K562 (cell line): ENCODE results near the gene TMEM181. TPM values are rescaled to one million over a fixed set of nuclear protein-coding genes. Genes with fewer than 3 reads are reported as not detected.

Experiments
- ATAC-seq: fragments of 200-7000 bp; cut with Tn5 transposase; 3 replicates; pipeline ENCODE4 v1.9.1; 2020; ENCODE audit warnings: moderate library complexity
- BruUV-seq: library from RNA; stranded (reverse); fragments of 400-500 nt; replicated peaks from 2 replicates; lab custom pipeline; 2021; lab: Mats Ljungman, UMichigan
- CTCF ChIA-PET: fragments of 300-600 bp; formaldehyde crosslinking; extraction: SDS; loops from one replicate; lab custom pipeline; 2021; ENCODE audit warnings: low intra/inter-chr PET ratio; lab: Yijun Ruan, JAX
- POLR2A ChIA-PET: fragments of 300-600, 350-650 bp; sonication (Branson Sonifier 250); formaldehyde crosslinking; extraction: SDS; loops from one replicate; lab custom pipeline; 2021; ENCODE audit warnings: antibody characterized with exemption, inconsistent platforms; lab: Yijun Ruan, JAX
- DNase-seq, 4 experiments: peaks; one replicate each; pipeline versions ENCODE4 v3.0.0 to v3.0.0-alpha.2; 2011 to 2018; ENCODE audit warnings: low spot score in 3 of 4, mixed read lengths in 3 of 4; ENCODE audit errors: extremely low read depth in 1 of 4
- FAIRE-seq: peaks from 2 replicates; lab custom pipeline; 2011; peaks lifted over from hg19 to GRCh38; lab: Jason Lieb, UNC
- H2AFZ ChIP-seq: 2 replicates; pipeline ENCODE4 v1.6.0; 2011; ENCODE audit warnings: low read depth, low read length, control low read depth, inconsistent platforms
- H3K27ac ChIP-seq: fragments of 200-600 bp; 3 replicates; pipeline ENCODE4 v1.8.0; 2011; ENCODE audit warnings: low read depth, mild to moderate bottlenecking, control low read depth, inconsistent platforms, low read length, moderate library complexity, mixed read lengths; ENCODE audit errors: extremely low read depth
- H3K27me3 ChIP-seq, 2 experiments: fragments of 300-600 bp in 1 of 2; 2 replicates in 1 of 2; 3 replicates in 1 of 2; pipeline versions ENCODE4 v1.6.0 to v1.8.0; 2011; ENCODE audit warnings: inconsistent platforms in 2 of 2, low read length in 2 of 2, mild to moderate bottlenecking in 1 of 2, mixed read lengths in 1 of 2, moderate library complexity in 1 of 2; ENCODE audit not compliant: control insufficient read depth in 2 of 2, insufficient read depth in 2 of 2
- H3K36me3 ChIP-seq: fragments of 300-600 bp; 3 replicates; pipeline ENCODE4 v1.8.0; 2011; ENCODE audit warnings: mild to moderate bottlenecking, low read length, inconsistent platforms; ENCODE audit not compliant: control insufficient read depth, insufficient read depth
- H3K4me1 ChIP-seq, 2 experiments: fragments of 200-600 bp in 1 of 2; replicated peaks in 1 of 2; 2 replicates in 1 of 2; 3 replicates in 1 of 2; pipeline versions ENCODE4 v1.5.1 to v1.8.0; 2011; ENCODE audit warnings: inconsistent platforms in 2 of 2, low read length in 2 of 2, mild to moderate bottlenecking in 1 of 2, mixed read lengths in 1 of 2, moderate library complexity in 1 of 2; ENCODE audit not compliant: control insufficient read depth in 2 of 2, insufficient read depth in 2 of 2
- H3K4me2 ChIP-seq: 2 replicates; pipeline ENCODE4 v1.6.1; 2011; ENCODE audit warnings: low read length, control low read depth, inconsistent platforms, mixed read lengths; ENCODE audit not compliant: insufficient read depth
- H3K4me3 ChIP-seq: fragments of 200-600 bp; sonication (generic), shearing (Covaris generic); 2 replicates; pipeline ENCODE4 v1.5.1; 2016; ENCODE audit warnings: control low read depth, inconsistent platforms
- H3K79me2 ChIP-seq: fragments of 200-600 bp; 3 replicates; pipeline ENCODE4 v1.8.0; 2011; ENCODE audit warnings: low read length, inconsistent platforms; ENCODE audit not compliant: control insufficient read depth, insufficient read depth
- H3K9ac ChIP-seq, 2 experiments: 2 replicates each; pipeline versions ENCODE4 v1.6.0 to v1.6.1; 2011; ENCODE audit warnings: low read depth in 2 of 2, low read length in 2 of 2, control low read depth in 1 of 2, inconsistent platforms in 1 of 2, mild to moderate bottlenecking in 1 of 2, mixed read lengths in 1 of 2; ENCODE audit not compliant: insufficient read depth in 1 of 2
- H3K9me1 ChIP-seq: one replicate; pipeline ENCODE4 v1.6.0; 2011; ENCODE audit warnings: inconsistent platforms, mild to moderate bottlenecking, low read length, moderate library complexity; ENCODE audit not compliant: control insufficient read depth, insufficient read depth
- H3K9me3 ChIP-seq: replicated peaks from 2 replicates; pipeline ENCODE4 v1.5.1; 2011; ENCODE audit warnings: low read depth, low read length, inconsistent platforms; ENCODE audit not compliant: control insufficient read depth, insufficient read depth
- H4K20me1 ChIP-seq: replicated peaks from 2 replicates; pipeline ENCODE4 v1.6.1; 2011; ENCODE audit warnings: low read length, inconsistent platforms, mixed read lengths; ENCODE audit not compliant: control insufficient read depth, insufficient read depth
- IRF9 ChIP-seq: fragments of 450-650 bp; IDR thresholded peaks from 2 replicates; pipeline ENCODE4 v1.6.1; 2016; ENCODE audit warnings: missing biosample characterization, missing genetic modification characterization
- OTX1 ChIP-seq: fragments of 450-650 bp; formaldehyde crosslinking; IDR thresholded peaks from 2 replicates; pipeline ENCODE4 v1.4.0; 2022; ENCODE audit warnings: mild to moderate bottlenecking
- USF1 ChIP-seq: sonication (generic); formaldehyde crosslinking; IDR thresholded peaks from 2 replicates; pipeline ENCODE4 v1.9.0; 2022; ENCODE audit warnings: mild to moderate bottlenecking, missing genetic modification reagents
- WGBS: fragments of 100-300 bp; shearing (Covaris generic); methylation state at CpG from one replicate; pipeline ENCODE4 v1.1.6; 2016; ENCODE audit warnings: low coverage, mixed read lengths; ENCODE audit not compliant: insufficient coverage; ENCODE audit errors: missing lambda C conversion rate; 5-methylcytosine and 5-hydroxymethylcytosine counted together
- in situ Hi-C: fragments of 300-500 bp; cut with MboI; formaldehyde crosslinking; loops from 4 replicates; pipeline ENCODE4 v1.15.0; 2018; ENCODE audit warnings: inconsistent platforms, mixed read lengths
- intact Hi-C: fragments of 100-400 bp; cut with micrococcal nuclease; formaldehyde crosslinking; loops from 2 replicates; pipeline ENCODE4 v1.14.2; 2022
- polyA plus RNA-seq, 8 experiments: library from polyadenylated mRNA; depleted of rRNA in 4 of 8; stranded (reverse) in 5 of 8; unstranded in 3 of 8; fragments of >200 nt; fragmentation: Nextera tagmentation in 2 of 8; fragmentation: Illumina TruSeq in 1 of 8; extraction: Ambion mirVana in 2 of 8; extraction: Trizol in 1 of 8; gene quantifications; 2 replicates each; pipeline versions ENCODE4 v1.2.1 to v1.2.3, GENCODE V29; 2011 to 2014; ENCODE audit warnings: inconsistent platforms in 1 of 8, missing spikeins in 1 of 8
- total RNA-seq, 7 experiments: library from RNA; depleted of rRNA in 6 of 7; stranded (reverse); fragments of >200 nt in 6 of 7; fragmentation: Illumina TruSeq in 2 of 7; extraction: Trizol in 2 of 7; gene quantifications; 2 replicates each; pipeline versions ENCODE4 v1.2.1 to v1.2.3, GENCODE V29; 2011 to 2021; ENCODE audit warnings: low replicate concordance in 1 of 7
- TF ChIP-seq, protein P1 (sequence below): fragments of 250-450 bp; sonication (Bioruptor Pico); IDR thresholded peaks from 2 replicates; pipeline ENCODE4 v1.8.0; 2022; ENCODE audit warnings: inconsistent platforms

The TMEM181 gene
- total and polyA plus RNA-seq, 9 of the 15 experiments (the other 6 are each of a cell fraction or from before 2014, with no cell fraction given): 5.6 to 27.2 (median 19.9) TPM

GRCh38 chr6:158529629-158530028 is 30.3 kb upstream of the TMEM181 start:
- ChIA-PET POLR2A (interaction anchor here (1.7 kb wide), 1 partner anchor 10 kb away, joined by 4 read pairs; no protein-coding TSS in a partner anchor), CTCF (no interaction called here)
- no TSS peak for BruUV-seq
- H3K4me3 ChIP-seq: no peak overlapping the region
- no peak for ATAC-seq
- no peak overlapping the region for H3K9ac ChIP-seq
- no peak overlapping the region for H3K4me2 ChIP-seq
- H3K9me1 ChIP-seq: no peaks in the 10 kb centered on the region
- H3K36me3 ChIP-seq: no peaks in the 10 kb centered on the region
- DNase-seq: no peak
- H3K79me2 ChIP-seq: no peaks in the 10 kb centered on the region
- no peaks in the 10 kb centered on the region for H3K4me1 ChIP-seq
- 0% methylated on average over 8 of the region's 8 CpGs for WGBS
- in situ Hi-C loops (no loop called here), intact Hi-C loops (no loop called here)
- no peak overlapping the region for H3K27ac ChIP-seq
- no peak for FAIRE-seq
- H2AFZ ChIP-seq: no peak overlapping the region
- peaks cover 3% of the 10 kb centered on the region; the same call in 1 of the 2 replicates for H3K9me3 ChIP-seq
- no peak for TF ChIP-seq IRF9
- no peak for TF ChIP-seq USF1
- no peak for TF ChIP-seq OTX1
- TF ChIP-seq, protein P1, sequence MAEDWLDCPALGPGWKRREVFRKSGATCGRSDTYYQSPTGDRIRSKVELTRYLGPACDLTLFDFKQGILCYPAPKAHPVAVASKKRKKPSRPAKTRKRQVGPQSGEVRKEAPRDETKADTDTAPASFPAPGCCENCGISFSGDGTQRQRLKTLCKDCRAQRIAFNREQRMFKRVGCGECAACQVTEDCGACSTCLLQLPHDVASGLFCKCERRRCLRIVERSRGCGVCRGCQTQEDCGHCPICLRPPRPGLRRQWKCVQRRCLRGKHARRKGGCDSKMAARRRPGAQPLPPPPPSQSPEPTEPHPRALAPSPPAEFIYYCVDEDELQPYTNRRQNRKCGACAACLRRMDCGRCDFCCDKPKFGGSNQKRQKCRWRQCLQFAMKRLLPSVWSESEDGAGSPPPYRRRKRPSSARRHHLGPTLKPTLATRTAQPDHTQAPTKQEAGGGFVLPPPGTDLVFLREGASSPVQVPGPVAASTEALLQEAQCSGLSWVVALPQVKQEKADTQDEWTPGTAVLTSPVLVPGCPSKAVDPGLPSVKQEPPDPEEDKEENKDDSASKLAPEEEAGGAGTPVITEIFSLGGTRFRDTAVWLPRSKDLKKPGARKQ (CRISPR knock-in tag): no peak
- peaks cover 37 to 51% of the 10 kb centered on the region in 2 experiments for H3K27me3 ChIP-seq
- no peaks in the 10 kb centered on the region for H4K20me1 ChIP-seq
